ENCODE results near the gene CST4.
"Not testable (repeated sequence)": the region's sequence is repeated elsewhere in the genome, so short reads cannot be mapped to it uniquely, and the experiment has no call there.

Gene CST4

GRCh38 chr20:23686046-23686750, 2.6 kb downstream of the CST4 start:
- 96% methylated on average over 4 of the region's 4 CpGs for WGBS
- Histone ChIP-seq H3K27ac (ENCODE audit: low read depth, low read length) (no peak overlapping the region), H3K4me3 (ENCODE audit: low read length) (no peak overlapping the region), H3K9ac (ENCODE audit: low read depth, low read length) (no peak overlapping the region), H3K9me3 (ENCODE audit: insufficient read depth, low read depth, low read length) (no peaks in the 10 kb centered on the region), H3K36me3 (ENCODE audit: insufficient read depth, low read length) (no peaks in the 10 kb centered on the region), H3K27me3 (ENCODE audit: insufficient read depth, low read length) (no peaks in the 10 kb centered on the region), H3K4me1 (ENCODE audit: insufficient read depth, low read length) (no peaks in the 10 kb centered on the region)

GRCh38 chr20:23685529-23685896, 3.3 kb downstream of the CST4 start:
- 89% methylated on average over 4 of the region's 4 CpGs for WGBS
- not testable (repeated sequence) for H3K9me3 ChIP-seq (ENCODE audit: insufficient read depth, low read depth, low read length); H3K36me3 ChIP-seq (ENCODE audit: insufficient read depth, low read length); H3K27me3 ChIP-seq (ENCODE audit: insufficient read depth, low read length); H3K9ac ChIP-seq (ENCODE audit: low read depth, low read length); H3K27ac ChIP-seq (ENCODE audit: low read depth, low read length); H3K4me3 ChIP-seq (ENCODE audit: low read length); H3K4me1 ChIP-seq (ENCODE audit: insufficient read depth, low read length)

- H3K4me1 ChIP-seq (ENCODE audit: insufficient read depth, low read length) = no peaks in the 10 kb centered on the region
- H3K9me3 ChIP-seq (ENCODE audit: insufficient read depth, low read depth, low read length) = no peaks in the 10 kb centered on the region
- H3K36me3 ChIP-seq (ENCODE audit: insufficient read depth, low read length) = no peaks in the 10 kb centered on the region
- 98% methylated on average over 6 of the region's 6 CpGs for WGBS
- H3K4me3 ChIP-seq (ENCODE audit: low read length) = no peak overlapping the region
- no peak overlapping the region for H3K9ac ChIP-seq (ENCODE audit: low read depth, low read length)
- H3K27me3 ChIP-seq (ENCODE audit: insufficient read depth, low read length) = no peaks in the 10 kb centered on the region
- H3K27ac ChIP-seq (ENCODE audit: low read depth, low read length) = no peak overlapping the region
Observed at GRCh38 chr20:23684261-23684660, 4.6 kb downstream of the CST4 start.

GRCh38 chr20:23683807-23684206, 5.0 kb downstream of the CST4 start:
- no peaks in the 10 kb centered on the region for H3K27me3 ChIP-seq (ENCODE audit: insufficient read depth, low read length)
- H3K4me1 ChIP-seq (ENCODE audit: insufficient read depth, low read length) = no peaks in the 10 kb centered on the region
- H3K36me3 ChIP-seq (ENCODE audit: insufficient read depth, low read length) = no peaks in the 10 kb centered on the region
- 93% methylated on average over 1 of the region's 2 CpGs for WGBS
- H3K4me3 ChIP-seq (ENCODE audit: low read length) = no peak overlapping the region
- H3K9ac ChIP-seq (ENCODE audit: low read depth, low read length) = no peak overlapping the region
- H3K9me3 ChIP-seq (ENCODE audit: insufficient read depth, low read depth, low read length) = no peaks in the 10 kb centered on the region
- no peak overlapping the region for H3K27ac ChIP-seq (ENCODE audit: low read depth, low read length)

GRCh38 chr20:23683281-23683680, 5.6 kb downstream of the CST4 start:
- H3K27me3 ChIP-seq (ENCODE audit: insufficient read depth, low read length) = no peaks in the 10 kb centered on the region
- no peak overlapping the region for H3K9ac ChIP-seq (ENCODE audit: low read depth, low read length)
- no peak overlapping the region for H3K27ac ChIP-seq (ENCODE audit: low read depth, low read length)
- no peak overlapping the region for H3K4me3 ChIP-seq (ENCODE audit: low read length)
- WGBS = 100% methylated on average over 2 of the region's 2 CpGs
- H3K9me3 ChIP-seq (ENCODE audit: insufficient read depth, low read depth, low read length) = no peaks in the 10 kb centered on the region
- H3K4me1 ChIP-seq (ENCODE audit: insufficient read depth, low read length) = no peaks in the 10 kb centered on the region
- no peaks in the 10 kb centered on the region for H3K36me3 ChIP-seq (ENCODE audit: insufficient read depth, low read length)

GRCh38 chr20:23680146-23680545, 8.7 kb downstream of the CST4 start:
- H3K27ac ChIP-seq (ENCODE audit: low read depth, low read length) = no peak overlapping the region
- no peaks in the 10 kb centered on the region for H3K27me3 ChIP-seq (ENCODE audit: insufficient read depth, low read length)
- no peaks in the 10 kb centered on the region for H3K4me1 ChIP-seq (ENCODE audit: insufficient read depth, low read length)
- H3K9me3 ChIP-seq (ENCODE audit: insufficient read depth, low read depth, low read length) = no peaks in the 10 kb centered on the region
- no peaks in the 10 kb centered on the region for H3K36me3 ChIP-seq (ENCODE audit: insufficient read depth, low read length)
- H3K9ac ChIP-seq (ENCODE audit: low read depth, low read length) = no peak overlapping the region
- no peak overlapping the region for H3K4me3 ChIP-seq (ENCODE audit: low read length)

GRCh38 chr20:23679133-23680092, 9.4 kb downstream of the CST4 start:
- WGBS = 91% methylated on average over 7 of the region's 7 CpGs
- Histone ChIP-seq H3K9me3 (ENCODE audit: insufficient read depth, low read depth, low read length) (no peaks in the 10 kb centered on the region), H3K27me3 (ENCODE audit: insufficient read depth, low read length) (no peaks in the 10 kb centered on the region), H3K27ac (ENCODE audit: low read depth, low read length) (no peak overlapping the region), H3K4me1 (ENCODE audit: insufficient read depth, low read length) (no peaks in the 10 kb centered on the region), H3K9ac (ENCODE audit: low read depth, low read length) (no peak overlapping the region), H3K4me3 (ENCODE audit: low read length) (no peak overlapping the region), H3K36me3 (ENCODE audit: insufficient read depth, low read length) (no peaks in the 10 kb centered on the region)

GRCh38 chr20:23673209-23673608, 15.6 kb downstream of the CST4 start:
- no peaks in the 10 kb centered on the region for H3K27me3 ChIP-seq (ENCODE audit: insufficient read depth, low read length)

GRCh38 chr20:23672158-23672557, 16.7 kb downstream of the CST4 start:
- 100% methylated on average over 1 of the region's 1 CpG for WGBS
- H3K4me3 ChIP-seq (ENCODE audit: low read length) = no peak overlapping the region
- H3K27ac ChIP-seq (ENCODE audit: low read depth, low read length) = no peak overlapping the region
- H3K36me3 ChIP-seq (ENCODE audit: insufficient read depth, low read length) = no peaks in the 10 kb centered on the region
- H3K9ac ChIP-seq (ENCODE audit: low read depth, low read length) = no peak overlapping the region
- H3K9me3 ChIP-seq (ENCODE audit: insufficient read depth, low read depth, low read length) = no peaks in the 10 kb centered on the region
- no peaks in the 10 kb centered on the region for H3K4me1 ChIP-seq (ENCODE audit: insufficient read depth, low read length)
- no peaks in the 10 kb centered on the region for H3K27me3 ChIP-seq (ENCODE audit: insufficient read depth, low read length)

More at GRCh38 chr20:23673209-23673608, 15.6 kb downstream of the CST4 start:
- 100% methylated on average over 1 of the region's 1 CpG for WGBS
- H3K4me1 ChIP-seq (ENCODE audit: insufficient read depth, low read length) = no peaks in the 10 kb centered on the region
- no peak overlapping the region for H3K9ac ChIP-seq (ENCODE audit: low read depth, low read length)
- no peak overlapping the region for H3K27ac ChIP-seq (ENCODE audit: low read depth, low read length)
- H3K9me3 ChIP-seq (ENCODE audit: insufficient read depth, low read depth, low read length) = no peaks in the 10 kb centered on the region
- no peak overlapping the region for H3K4me3 ChIP-seq (ENCODE audit: low read length)
- no peaks in the 10 kb centered on the region for H3K36me3 ChIP-seq (ENCODE audit: insufficient read depth, low read length)

GRCh38 chr20:23671479-23671878, 17.4 kb downstream of the CST4 start:
- no peak overlapping the region for H3K9ac ChIP-seq (ENCODE audit: low read depth, low read length)
- H3K27ac ChIP-seq (ENCODE audit: low read depth, low read length) = no peak overlapping the region
- no peaks in the 10 kb centered on the region for H3K27me3 ChIP-seq (ENCODE audit: insufficient read depth, low read length)
- WGBS = 90% methylated on average over 3 of the region's 3 CpGs
- no peaks in the 10 kb centered on the region for H3K9me3 ChIP-seq (ENCODE audit: insufficient read depth, low read depth, low read length)
- no peaks in the 10 kb centered on the region for H3K36me3 ChIP-seq (ENCODE audit: insufficient read depth, low read length)
- H3K4me3 ChIP-seq (ENCODE audit: low read length) = no peak overlapping the region
- no peaks in the 10 kb centered on the region for H3K4me1 ChIP-seq (ENCODE audit: insufficient read depth, low read length)

- Histone ChIP-seq H3K36me3 (ENCODE audit: insufficient read depth, low read length) (no peaks in the 10 kb centered on the region), H3K9ac (ENCODE audit: low read depth, low read length) (no peak overlapping the region), H3K27ac (ENCODE audit: low read depth, low read length) (no peak overlapping the region), H3K4me1 (ENCODE audit: insufficient read depth, low read length) (no peaks in the 10 kb centered on the region), H3K27me3 (ENCODE audit: insufficient read depth, low read length) (no peaks in the 10 kb centered on the region), H3K4me3 (ENCODE audit: low read length) (no peak overlapping the region), H3K9me3 (ENCODE audit: insufficient read depth, low read depth, low read length) (no peaks in the 10 kb centered on the region)
- WGBS = 75% methylated on average over 1 of the region's 1 CpG
Observed at GRCh38 chr20:23670361-23670760, 18.5 kb downstream of the CST4 start.

Data from HUES64 (cell line).